ENCODE results near the gene MRPL55.

The MRPL55 gene

GRCh38 chr1:228071839-228072657 lies 37.1 kb downstream of the MRPL55 start:
- TF ChIP-seq CTCF (IDR thresholded peaks at IDR 0.05; ENCODE audit: low read depth, low read length) = no peak
- H3K4me3 ChIP-seq (ENCODE audit: low read depth, low read length) = no peak overlapping the region

GRCh38 chr1:228070851-228071250 lies 38.2 kb downstream of the MRPL55 start:
- no peak for TF ChIP-seq CTCF (IDR thresholded peaks at IDR 0.05; ENCODE audit: low read depth, low read length)
- no peak overlapping the region for H3K4me3 ChIP-seq (ENCODE audit: low read depth, low read length)

- TF ChIP-seq CTCF (IDR thresholded peaks at IDR 0.05; ENCODE audit: low read depth, low read length) = no peak
- H3K4me3 ChIP-seq (ENCODE audit: low read depth, low read length) = no peak overlapping the region
Measured at GRCh38 chr1:228070173-228070572, 38.9 kb downstream of the MRPL55 start.

- no peak overlapping the region for H3K4me3 ChIP-seq (ENCODE audit: low read depth, low read length)
- no peak for TF ChIP-seq CTCF (IDR thresholded peaks at IDR 0.05; ENCODE audit: low read depth, low read length)
Measured at GRCh38 chr1:228068359-228068758, 40.7 kb downstream of the MRPL55 start.

- TF ChIP-seq CTCF (IDR thresholded peaks at IDR 0.05; ENCODE audit: low read depth, low read length) = no peak
- H3K4me3 ChIP-seq (ENCODE audit: low read depth, low read length) = no peak overlapping the region
Measured at GRCh38 chr1:228066891-228067654, 42.0 kb downstream of the MRPL55 start.

- no peak for TF ChIP-seq CTCF (IDR thresholded peaks at IDR 0.05; ENCODE audit: low read depth, low read length)
- H3K4me3 ChIP-seq (ENCODE audit: low read depth, low read length) = no peak overlapping the region
Measured at GRCh38 chr1:228066416-228066815, 42.7 kb downstream of the MRPL55 start.
